Duodenal mucosa (tissue), 2 donors: ENCODE measurements around the gene NUDT8.
A peak's percentile ranks its signal among the peaks of the same experiment; 100 is the strongest.

ENCODE experiments used
- H3K27ac ChIP-seq: one replicate; pipeline ENCODE4 v1.7.0; 2013; ENCODE audit warnings: low read depth, low read length
- H3K27me3 ChIP-seq, 2 donors: one replicate each; pipeline ENCODE4 v1.7.0; 2013; ENCODE audit warnings: low read length in 2 of 2, control low read depth in 1 of 2; ENCODE audit not compliant: insufficient read depth in 2 of 2, control insufficient read depth in 1 of 2
- H3K36me3 ChIP-seq, 2 donors: one replicate each; pipeline ENCODE4 v1.7.0; 2013; ENCODE audit warnings: low read length in 2 of 2, control low read depth in 1 of 2; ENCODE audit not compliant: insufficient read depth in 2 of 2, control insufficient read depth in 1 of 2
- H3K4me1 ChIP-seq, 2 donors: one replicate each; pipeline ENCODE4 v1.7.0; 2013; ENCODE audit warnings: low read length in 2 of 2, control low read depth in 1 of 2; ENCODE audit not compliant: insufficient read depth in 2 of 2, control insufficient read depth in 1 of 2
- H3K4me3 ChIP-seq, 2 donors: one replicate each; pipeline ENCODE4 v1.7.0; 2013; ENCODE audit warnings: low read length in 2 of 2, low read depth in 1 of 2
- H3K9ac ChIP-seq, 2 donors: one replicate each; pipeline ENCODE4 v1.7.0; 2013; ENCODE audit warnings: low read length in 2 of 2, low read depth in 1 of 2
- H3K9me3 ChIP-seq, 2 donors: one replicate each; pipeline ENCODE4 v1.7.0; 2013; ENCODE audit warnings: low read length in 2 of 2, control low read depth in 1 of 2; ENCODE audit not compliant: control insufficient read depth in 1 of 2

The NUDT8 gene

GRCh38 chr11:67632982-67633755 lies 3.4 kb upstream of the NUDT8 start:
- H3K27ac ChIP-seq, result peak overlapping the region; percentile 81

GRCh38 chr11:67632175-67632981 lies 2.6 kb upstream of the NUDT8 start:
- Histone ChIP-seq H3K27ac (peak overlapping the region; percentile 81), H3K36me3 (peaks cover 0 to 3% of the 10 kb centered on the region in 2 donors), H3K9me3 (no peaks in the 10 kb centered on the region), H3K27me3 (no peaks in the 10 kb centered on the region), H3K4me1 (peaks cover 53 to 58% of the 10 kb centered on the region in 2 donors), H3K4me3 (peak overlapping the region in 1 of 2 donors; percentile 26), H3K9ac (peak overlapping the region; percentile 68 to 79)

More at GRCh38 chr11:67632982-67633755, 3.4 kb upstream of the NUDT8 start:
- Histone ChIP-seq H3K4me3 (peak overlapping the region in 1 of 2 donors; percentile 26), H3K9me3 (no peaks in the 10 kb centered on the region), H3K4me1 (peaks cover 53 to 57% of the 10 kb centered on the region in 2 donors), H3K9ac (peak overlapping the region in 1 of 2 donors; percentile 68), H3K36me3 (no peaks in the 10 kb centered on the region), H3K27me3 (no peaks in the 10 kb centered on the region)

- Histone ChIP-seq H3K9ac (peak overlapping the region; percentile 68 to 79), H3K9me3 (no peaks in the 10 kb centered on the region), H3K4me1 (peaks cover 53 to 57% of the 10 kb centered on the region in 2 donors), H3K4me3 (peak overlapping the region; percentile 16 to 68), H3K36me3 (peaks cover 0 to 5% of the 10 kb centered on the region in 2 donors), H3K27ac (peak overlapping the region; percentile 81), H3K27me3 (no peaks in the 10 kb centered on the region)
These were observed 2.1 kb upstream of the NUDT8 start for GRCh38 chr11:67631853-67632174.

- Histone ChIP-seq H3K4me1 (peaks cover 53 to 56% of the 10 kb centered on the region in 2 donors), H3K4me3 (peak overlapping the region; percentile 16 to 68), H3K9me3 (no peaks in the 10 kb centered on the region), H3K36me3 (peaks cover 0 to 5% of the 10 kb centered on the region in 2 donors), H3K27ac (peak overlapping the region; percentile 81), H3K27me3 (no peaks in the 10 kb centered on the region), H3K9ac (peak overlapping the region; percentile 68 to 79)
These were observed 1.7 kb upstream of the NUDT8 start for GRCh38 chr11:67631411-67631810.

- H3K4me3 ChIP-seq, result peak overlapping the region; percentile 68 to 74
- no peaks in the 10 kb centered on the region for H3K27me3 ChIP-seq
- H3K27ac ChIP-seq, result peak overlapping the region; percentile 94
- peak overlapping the region; percentile 68 to 79 for H3K9ac ChIP-seq
- peaks cover 0 to 5% of the 10 kb centered on the region in 2 donors for H3K36me3 ChIP-seq
- H3K9me3 ChIP-seq, result no peaks in the 10 kb centered on the region
- H3K4me1 ChIP-seq, result peaks cover 53 to 56% of the 10 kb centered on the region in 2 donors
These were observed 1.2 kb upstream of the NUDT8 start for GRCh38 chr11:67630943-67631331.

- Histone ChIP-seq H3K27me3 (no peaks in the 10 kb centered on the region), H3K27ac (peak overlapping the region; percentile 94), H3K4me3 (peak overlapping the region; percentile 68 to 74), H3K36me3 (peaks cover 0 to 5% of the 10 kb centered on the region in 2 donors), H3K4me1 (peaks cover 53 to 56% of the 10 kb centered on the region in 2 donors), H3K9me3 (no peaks in the 10 kb centered on the region), H3K9ac (peak overlapping the region; percentile 68 to 79)
These were observed 648 bp upstream of the NUDT8 start for GRCh38 chr11:67630228-67630942.

- Histone ChIP-seq H3K4me1 (peaks cover 38 to 41% of the 10 kb centered on the region in 2 donors), H3K9ac (peak overlapping the region; percentile 71 to 74), H3K27me3 (no peaks in the 10 kb centered on the region), H3K36me3 (peaks cover 0 to 5% of the 10 kb centered on the region in 2 donors), H3K9me3 (no peaks in the 10 kb centered on the region), H3K4me3 (peak overlapping the region; percentile 57 to 78), H3K27ac (no peak overlapping the region)
These were observed 889 bp downstream of the NUDT8 start for GRCh38 chr11:67628710-67629385.

- Histone ChIP-seq H3K9ac (peak overlapping the region in 1 of 2 donors; percentile 74), H3K27me3 (no peaks in the 10 kb centered on the region), H3K27ac (no peak overlapping the region), H3K4me1 (peaks cover 30 to 34% of the 10 kb centered on the region in 2 donors), H3K9me3 (no peaks in the 10 kb centered on the region), H3K4me3 (no peak overlapping the region), H3K36me3 (peaks cover 0 to 5% of the 10 kb centered on the region in 2 donors)
These were observed 1.7 kb downstream of the NUDT8 start for GRCh38 chr11:67627812-67628624.

- no peak overlapping the region for H3K9ac ChIP-seq
- H3K27me3 ChIP-seq, result no peaks in the 10 kb centered on the region
- no peak overlapping the region for H3K27ac ChIP-seq
- peaks cover 24 to 29% of the 10 kb centered on the region in 2 donors for H3K4me1 ChIP-seq
- H3K4me3 ChIP-seq, result no peak overlapping the region
- peaks cover 0 to 5% of the 10 kb centered on the region in 2 donors for H3K36me3 ChIP-seq
- H3K9me3 ChIP-seq, result no peaks in the 10 kb centered on the region
These were observed 2.3 kb downstream of the NUDT8 start for GRCh38 chr11:67627441-67627811.
